Measurements from ENCODE around the gene GLT6D1.

DNA sequence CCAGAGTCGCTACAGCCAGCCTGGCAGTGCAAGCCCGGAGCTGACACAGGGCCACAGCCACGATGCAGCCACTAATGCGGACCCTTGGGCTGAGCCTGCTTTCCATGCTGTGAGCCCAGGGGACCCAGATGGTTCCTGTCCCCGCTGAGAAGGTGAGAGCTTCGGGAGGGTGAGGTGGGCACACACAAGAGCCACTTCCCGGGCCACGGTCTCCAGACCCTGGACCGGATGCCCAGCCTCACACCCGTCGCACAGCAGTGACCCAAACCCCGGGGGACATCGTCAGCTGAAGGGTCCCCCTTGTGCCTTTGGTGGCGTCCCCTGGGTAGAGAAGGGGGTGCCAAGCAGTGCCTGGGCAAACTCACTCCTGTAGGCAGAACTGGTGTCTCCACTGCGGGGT is 64.4 kb downstream of the GLT6D1 start:
- TF ChIP-seq, protein P1, sequence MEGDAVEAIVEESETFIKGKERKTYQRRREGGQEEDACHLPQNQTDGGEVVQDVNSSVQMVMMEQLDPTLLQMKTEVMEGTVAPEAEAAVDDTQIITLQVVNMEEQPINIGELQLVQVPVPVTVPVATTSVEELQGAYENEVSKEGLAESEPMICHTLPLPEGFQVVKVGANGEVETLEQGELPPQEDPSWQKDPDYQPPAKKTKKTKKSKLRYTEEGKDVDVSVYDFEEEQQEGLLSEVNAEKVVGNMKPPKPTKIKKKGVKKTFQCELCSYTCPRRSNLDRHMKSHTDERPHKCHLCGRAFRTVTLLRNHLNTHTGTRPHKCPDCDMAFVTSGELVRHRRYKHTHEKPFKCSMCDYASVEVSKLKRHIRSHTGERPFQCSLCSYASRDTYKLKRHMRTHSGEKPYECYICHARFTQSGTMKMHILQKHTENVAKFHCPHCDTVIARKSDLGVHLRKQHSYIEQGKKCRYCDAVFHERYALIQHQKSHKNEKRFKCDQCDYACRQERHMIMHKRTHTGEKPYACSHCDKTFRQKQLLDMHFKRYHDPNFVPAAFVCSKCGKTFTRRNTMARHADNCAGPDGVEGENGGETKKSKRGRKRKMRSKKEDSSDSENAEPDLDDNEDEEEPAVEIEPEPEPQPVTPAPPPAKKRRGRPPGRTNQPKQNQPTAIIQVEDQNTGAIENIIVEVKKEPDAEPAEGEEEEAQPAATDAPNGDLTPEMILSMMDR (conservative IDR thresholded peaks at IDR 0.05), result no peak
- TF ChIP-seq EZH2 (IDR thresholded peaks at IDR 0.05; ENCODE audit: low read depth), result no peak

Measured in PC-9 (cell line).